ENCODE results near the gene ACTA1.

- TF ChIP-seq CTCF (CRISPR knock-in tag; IDR thresholded peaks at IDR 0.05), result no peak
- no peak for TF ChIP-seq ZNF335 (CRISPR knock-in tag; IDR thresholded peaks at IDR 0.05)
- no peak for TF ChIP-seq YY1 (IDR thresholded peaks at IDR 0.05; ENCODE audit: insufficient read depth, insufficient replicate concordance, low read depth, low read length)
- TF ChIP-seq, protein P1, sequence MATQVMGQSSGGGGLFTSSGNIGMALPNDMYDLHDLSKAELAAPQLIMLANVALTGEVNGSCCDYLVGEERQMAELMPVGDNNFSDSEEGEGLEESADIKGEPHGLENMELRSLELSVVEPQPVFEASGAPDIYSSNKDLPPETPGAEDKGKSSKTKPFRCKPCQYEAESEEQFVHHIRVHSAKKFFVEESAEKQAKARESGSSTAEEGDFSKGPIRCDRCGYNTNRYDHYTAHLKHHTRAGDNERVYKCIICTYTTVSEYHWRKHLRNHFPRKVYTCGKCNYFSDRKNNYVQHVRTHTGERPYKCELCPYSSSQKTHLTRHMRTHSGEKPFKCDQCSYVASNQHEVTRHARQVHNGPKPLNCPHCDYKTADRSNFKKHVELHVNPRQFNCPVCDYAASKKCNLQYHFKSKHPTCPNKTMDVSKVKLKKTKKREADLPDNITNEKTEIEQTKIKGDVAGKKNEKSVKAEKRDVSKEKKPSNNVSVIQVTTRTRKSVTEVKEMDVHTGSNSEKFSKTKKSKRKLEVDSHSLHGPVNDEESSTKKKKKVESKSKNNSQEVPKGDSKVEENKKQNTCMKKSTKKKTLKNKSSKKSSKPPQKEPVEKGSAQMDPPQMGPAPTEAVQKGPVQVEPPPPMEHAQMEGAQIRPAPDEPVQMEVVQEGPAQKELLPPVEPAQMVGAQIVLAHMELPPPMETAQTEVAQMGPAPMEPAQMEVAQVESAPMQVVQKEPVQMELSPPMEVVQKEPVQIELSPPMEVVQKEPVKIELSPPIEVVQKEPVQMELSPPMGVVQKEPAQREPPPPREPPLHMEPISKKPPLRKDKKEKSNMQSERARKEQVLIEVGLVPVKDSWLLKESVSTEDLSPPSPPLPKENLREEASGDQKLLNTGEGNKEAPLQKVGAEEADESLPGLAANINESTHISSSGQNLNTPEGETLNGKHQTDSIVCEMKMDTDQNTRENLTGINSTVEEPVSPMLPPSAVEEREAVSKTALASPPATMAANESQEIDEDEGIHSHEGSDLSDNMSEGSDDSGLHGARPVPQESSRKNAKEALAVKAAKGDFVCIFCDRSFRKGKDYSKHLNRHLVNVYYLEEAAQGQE (IDR thresholded peaks at IDR 0.05; ENCODE audit: borderline replicate concordance in 1 of 2, low read depth in 1 of 2, low read length in 2 of 2), result no peak
- TF ChIP-seq SMAD1 (CRISPR knock-in tag; IDR thresholded peaks at IDR 0.05; ENCODE audit: borderline replicate concordance, low read depth), result no peak
- TF ChIP-seq, protein P2, sequence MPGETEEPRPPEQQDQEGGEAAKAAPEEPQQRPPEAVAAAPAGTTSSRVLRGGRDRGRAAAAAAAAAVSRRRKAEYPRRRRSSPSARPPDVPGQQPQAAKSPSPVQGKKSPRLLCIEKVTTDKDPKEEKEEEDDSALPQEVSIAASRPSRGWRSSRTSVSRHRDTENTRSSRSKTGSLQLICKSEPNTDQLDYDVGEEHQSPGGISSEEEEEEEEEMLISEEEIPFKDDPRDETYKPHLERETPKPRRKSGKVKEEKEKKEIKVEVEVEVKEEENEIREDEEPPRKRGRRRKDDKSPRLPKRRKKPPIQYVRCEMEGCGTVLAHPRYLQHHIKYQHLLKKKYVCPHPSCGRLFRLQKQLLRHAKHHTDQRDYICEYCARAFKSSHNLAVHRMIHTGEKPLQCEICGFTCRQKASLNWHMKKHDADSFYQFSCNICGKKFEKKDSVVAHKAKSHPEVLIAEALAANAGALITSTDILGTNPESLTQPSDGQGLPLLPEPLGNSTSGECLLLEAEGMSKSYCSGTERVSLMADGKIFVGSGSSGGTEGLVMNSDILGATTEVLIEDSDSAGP (CRISPR knock-in tag; IDR thresholded peaks at IDR 0.05; ENCODE audit: borderline replicate concordance), result no peak
- no peak for TF ChIP-seq FOXC1 (CRISPR knock-in tag; IDR thresholded peaks at IDR 0.05; ENCODE audit: borderline replicate concordance)
- no peak for TF ChIP-seq PATZ1 (CRISPR knock-in tag; IDR thresholded peaks at IDR 0.05)
- TF ChIP-seq MAFF (IDR thresholded peaks at IDR 0.05; ENCODE audit: low read depth, low read length), result no peak
- TF ChIP-seq MXI1 (IDR thresholded peaks at IDR 0.05; ENCODE audit: borderline replicate concordance, low read depth, low read length), result no peak
- TF ChIP-seq, protein P3, sequence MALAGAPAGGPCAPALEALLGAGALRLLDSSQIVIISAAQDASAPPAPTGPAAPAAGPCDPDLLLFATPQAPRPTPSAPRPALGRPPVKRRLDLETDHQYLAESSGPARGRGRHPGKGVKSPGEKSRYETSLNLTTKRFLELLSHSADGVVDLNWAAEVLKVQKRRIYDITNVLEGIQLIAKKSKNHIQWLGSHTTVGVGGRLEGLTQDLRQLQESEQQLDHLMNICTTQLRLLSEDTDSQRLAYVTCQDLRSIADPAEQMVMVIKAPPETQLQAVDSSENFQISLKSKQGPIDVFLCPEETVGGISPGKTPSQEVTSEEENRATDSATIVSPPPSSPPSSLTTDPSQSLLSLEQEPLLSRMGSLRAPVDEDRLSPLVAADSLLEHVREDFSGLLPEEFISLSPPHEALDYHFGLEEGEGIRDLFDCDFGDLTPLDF (CRISPR knock-in tag; IDR thresholded peaks at IDR 0.05), result no peak
- TF ChIP-seq ATF1 (CRISPR knock-in tag; IDR thresholded peaks at IDR 0.05), result no peak
Observed at GRCh38 chr1:229457436-229457835, 23.5 kb upstream of the ACTA1 start.
